Brain pericyte (primary cell): ENCODE data around the gene CNOT4.
"Not testable (repeated sequence)": the region's sequence is repeated elsewhere in the genome, so short reads cannot be mapped to it uniquely, and the experiment has no call there.

ENCODE experiments used
- DNase-seq: peaks from one replicate; pipeline ENCODE4 v3.0.0-alpha.2; 2012; ENCODE audit warnings: low read depth, low spot score

CNOT4 gene

DNA sequence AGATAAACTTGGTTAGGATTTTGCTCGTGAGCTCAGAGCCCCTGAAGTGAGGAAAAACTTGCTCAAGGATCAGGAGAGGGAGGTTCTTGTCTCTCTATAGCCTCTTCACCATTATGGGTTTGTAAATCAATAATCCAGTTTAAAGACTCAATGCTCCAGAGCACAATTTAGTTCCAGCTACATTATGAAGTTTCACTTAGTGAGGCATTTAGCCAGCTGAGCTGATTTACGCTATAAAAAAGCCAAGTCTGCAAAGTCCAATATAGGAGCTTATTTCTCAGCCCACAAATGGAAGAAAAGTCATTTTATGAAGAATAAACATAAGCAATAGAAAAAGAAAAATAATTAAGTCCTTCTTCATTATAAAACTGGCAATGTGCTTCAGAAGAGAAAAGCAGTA is 145.7 kb downstream of the CNOT4 start:
- DNase-seq, result no peak

GRCh38 chr7:135362871-135363270 is 147.0 kb downstream of the CNOT4 start:
- no peak for DNase-seq

DNA sequence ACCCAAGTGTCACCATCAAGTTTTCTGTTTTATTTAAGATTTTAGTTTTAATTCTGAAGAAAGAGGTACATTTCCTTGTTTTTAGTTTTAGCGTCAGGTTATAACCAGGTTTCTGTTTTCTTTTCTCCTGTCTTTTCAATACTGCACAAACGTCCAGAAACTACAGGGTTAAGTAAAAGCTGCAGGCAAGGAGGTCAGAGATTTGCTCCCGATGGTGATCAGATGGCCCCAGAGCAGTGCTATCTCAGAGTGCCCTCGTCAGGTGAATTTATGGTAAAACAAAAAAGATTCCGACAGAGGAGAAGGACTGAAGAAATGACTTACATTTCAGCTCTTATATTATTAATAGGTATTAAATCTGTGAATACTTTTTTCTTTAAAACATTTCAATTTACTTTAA is 148.1 kb downstream of the CNOT4 start:
- DNase-seq, result no peak

- DNase-seq, result no peak
These were observed 150.3 kb downstream of the CNOT4 start for GRCh38 chr7:135359615-135360014.

DNA sequence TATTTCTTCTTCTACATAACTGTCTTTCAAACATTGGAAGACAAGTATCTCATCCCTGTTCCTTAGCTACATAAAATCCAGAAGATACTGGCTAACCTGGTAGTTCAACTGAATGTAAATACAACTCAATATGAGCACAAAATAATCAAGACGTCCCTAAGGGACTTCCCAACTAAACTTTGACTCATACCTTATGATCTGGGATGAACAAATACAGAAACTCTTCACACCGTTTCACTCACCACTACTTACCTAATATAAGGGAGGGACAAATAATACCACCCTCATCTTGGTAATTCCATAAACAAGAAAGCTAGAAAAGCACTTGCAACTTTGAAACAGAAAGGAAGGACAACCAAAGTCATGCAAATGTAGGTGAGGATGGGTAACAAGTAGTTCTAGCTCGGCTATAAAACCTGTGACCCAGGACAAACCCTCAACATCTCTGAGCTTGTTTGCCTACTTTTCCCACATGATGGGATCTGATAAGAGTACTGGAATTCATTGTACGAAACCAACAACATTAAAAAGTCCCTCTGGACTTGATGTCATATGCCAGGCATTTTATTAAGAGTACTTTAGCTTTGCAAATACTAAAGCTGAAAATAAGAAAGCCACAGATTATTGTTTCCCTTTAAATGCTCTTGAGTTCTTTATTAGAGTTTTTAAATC is 154.4 kb downstream of the CNOT4 start:
- no peak for DNase-seq

DNA sequence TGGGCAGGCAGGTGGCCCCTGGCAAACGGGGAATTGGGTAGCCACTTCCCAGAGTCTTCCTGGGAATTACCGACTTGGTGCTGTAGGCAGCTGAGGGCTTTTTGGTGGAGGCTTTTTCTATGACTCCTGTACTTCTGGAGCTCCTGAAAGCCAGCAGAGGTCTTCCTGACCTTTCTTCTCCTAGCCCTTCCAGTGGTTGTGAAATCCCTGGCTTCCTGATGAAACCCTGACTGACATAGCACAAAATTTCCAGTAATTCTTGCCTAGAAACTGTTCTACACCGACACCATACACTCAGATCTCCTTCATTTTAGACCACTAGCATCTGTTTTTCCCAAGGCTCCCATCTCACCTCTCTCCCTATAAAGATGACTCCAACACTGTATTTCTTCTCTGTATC is 156.1 kb downstream of the CNOT4 start:
- no peak for DNase-seq

- DNase-seq, result no peak
These were observed 157.6 kb downstream of the CNOT4 start for GRCh38 chr7:135352285-135352684.

DNA sequence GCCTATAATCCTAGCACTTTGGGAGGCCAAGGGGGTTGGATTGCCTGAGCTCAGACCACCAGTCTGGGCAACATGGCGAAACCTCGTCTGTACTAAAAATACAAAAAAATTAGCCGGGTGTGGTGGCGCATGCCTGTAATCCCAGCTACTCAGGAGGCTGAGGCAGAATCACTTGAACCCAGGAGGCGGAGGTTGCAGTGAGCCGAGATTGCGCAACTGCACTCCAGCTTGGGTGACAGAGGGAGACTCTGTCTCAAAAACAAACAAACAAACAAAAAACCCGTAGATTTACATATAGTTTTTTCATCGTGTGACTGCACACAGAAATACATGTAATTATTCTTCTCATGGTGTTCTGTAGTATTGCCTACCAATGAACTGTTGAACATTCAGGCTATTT is 158.8 kb downstream of the CNOT4 start:
- DNase-seq, result not testable (repeated sequence)

DNA sequence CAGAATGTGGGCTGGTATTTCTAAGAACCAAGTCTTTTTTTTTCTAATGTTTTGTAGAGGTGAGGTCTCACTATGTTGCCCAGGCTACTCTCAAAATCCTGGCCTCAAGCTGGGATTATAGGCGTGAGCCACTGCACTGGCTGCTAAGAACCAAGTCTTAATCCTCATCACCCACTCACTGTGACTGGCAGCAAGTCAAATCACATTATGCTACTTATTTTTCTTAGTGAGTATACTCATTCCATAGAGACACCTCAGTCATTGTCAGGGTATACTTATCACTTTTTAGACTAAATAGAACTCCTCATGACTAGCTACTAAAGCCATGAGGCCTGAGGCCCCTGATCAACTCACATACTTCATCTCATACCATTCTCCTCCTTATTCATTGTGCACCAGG is 160.2 kb downstream of the CNOT4 start:
- no peak for DNase-seq

DNA sequence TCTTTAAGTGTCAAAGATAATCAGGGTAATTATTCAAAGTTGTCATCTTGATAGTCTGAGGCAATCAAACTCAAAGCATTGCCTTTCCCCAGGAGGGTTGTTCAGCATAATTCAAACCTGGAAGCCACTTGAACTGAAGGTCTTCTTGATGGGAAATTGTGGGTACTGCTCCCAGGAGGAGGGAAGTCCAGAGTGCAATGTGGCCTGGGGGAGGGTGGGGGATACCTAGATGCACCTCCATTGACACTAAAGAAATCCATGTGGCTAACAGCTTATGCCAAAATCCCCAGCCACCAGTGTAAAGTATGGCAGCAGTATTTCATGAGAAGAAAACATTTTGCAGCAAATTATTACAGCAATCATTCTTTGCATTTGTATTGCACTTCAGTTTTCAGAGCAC is 161.4 kb downstream of the CNOT4 start:
- no peak for DNase-seq

- DNase-seq, result no peak
These were observed 166.5 kb downstream of the CNOT4 start for GRCh38 chr7:135343361-135343760.

DNA sequence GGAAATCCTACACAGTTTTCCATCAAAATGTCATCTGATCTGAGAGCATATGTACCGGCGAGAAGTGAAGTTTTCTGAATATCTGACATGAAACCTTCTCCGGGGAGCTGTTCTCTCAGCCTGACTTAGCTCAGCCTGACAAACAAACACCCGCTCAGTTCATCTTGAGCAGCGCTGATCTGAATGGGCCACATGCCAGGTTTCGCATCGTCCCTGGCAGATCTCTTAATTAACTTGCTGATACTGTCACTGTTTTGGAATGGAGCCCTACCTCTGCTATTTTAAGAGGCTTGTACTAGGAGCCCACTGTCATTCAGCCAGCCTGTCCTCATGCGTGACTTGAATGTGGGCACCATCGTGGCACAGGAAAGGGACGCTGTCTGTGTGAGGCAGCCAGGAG is 167.0 kb downstream of the CNOT4 start:
- DNase-seq, result no peak

- no peak for DNase-seq
These were observed 168.9 kb downstream of the CNOT4 start for GRCh38 chr7:135341049-135341448.

DNA sequence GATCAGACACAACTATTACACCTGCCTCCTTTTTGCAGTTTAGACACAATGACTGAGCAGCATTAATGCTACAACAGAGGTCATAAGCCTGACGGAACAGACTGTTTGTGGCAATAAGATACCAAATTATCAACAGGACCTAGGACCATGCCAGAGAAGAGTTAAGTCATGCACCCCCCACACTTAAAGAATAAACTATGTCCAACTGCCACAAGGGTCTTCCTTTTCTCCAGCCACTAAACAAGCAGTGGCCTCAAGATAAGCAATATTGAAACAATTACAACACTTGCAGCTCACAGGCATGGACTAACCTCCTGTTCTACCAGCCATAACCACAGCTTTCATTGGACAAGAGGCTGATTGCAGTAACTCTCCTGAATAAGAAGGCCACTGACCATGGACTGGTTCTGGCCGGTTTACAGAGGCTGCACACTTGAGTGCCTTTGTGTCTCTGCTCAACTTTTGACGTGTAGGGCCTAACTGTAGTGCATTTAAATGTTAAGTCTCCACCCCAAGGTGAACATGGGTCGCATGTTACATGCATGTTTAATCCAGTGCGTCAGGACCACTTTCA is 171.8 kb downstream of the CNOT4 start:
- no peak for DNase-seq

DNA sequence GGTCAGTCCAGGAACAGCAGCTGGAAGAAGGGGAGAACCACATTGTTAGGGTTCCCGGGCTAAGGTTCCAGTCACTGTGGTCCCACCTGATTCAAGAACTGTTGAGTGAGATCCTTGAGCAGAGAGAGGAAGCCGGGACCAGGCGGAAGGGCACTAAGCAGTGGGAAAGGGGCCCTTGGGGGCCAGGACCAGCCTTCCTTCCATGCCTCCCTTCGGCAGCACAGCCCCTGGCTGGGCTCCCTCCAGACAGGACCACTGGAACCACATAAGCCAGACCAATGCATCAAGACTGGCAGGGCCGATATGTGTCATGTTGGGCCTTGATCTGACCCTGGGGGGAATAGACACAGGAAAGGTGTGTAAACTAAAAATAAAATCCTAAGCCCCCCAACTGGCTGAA is 172.4 kb downstream of the CNOT4 start:
- no peak for DNase-seq

DNA sequence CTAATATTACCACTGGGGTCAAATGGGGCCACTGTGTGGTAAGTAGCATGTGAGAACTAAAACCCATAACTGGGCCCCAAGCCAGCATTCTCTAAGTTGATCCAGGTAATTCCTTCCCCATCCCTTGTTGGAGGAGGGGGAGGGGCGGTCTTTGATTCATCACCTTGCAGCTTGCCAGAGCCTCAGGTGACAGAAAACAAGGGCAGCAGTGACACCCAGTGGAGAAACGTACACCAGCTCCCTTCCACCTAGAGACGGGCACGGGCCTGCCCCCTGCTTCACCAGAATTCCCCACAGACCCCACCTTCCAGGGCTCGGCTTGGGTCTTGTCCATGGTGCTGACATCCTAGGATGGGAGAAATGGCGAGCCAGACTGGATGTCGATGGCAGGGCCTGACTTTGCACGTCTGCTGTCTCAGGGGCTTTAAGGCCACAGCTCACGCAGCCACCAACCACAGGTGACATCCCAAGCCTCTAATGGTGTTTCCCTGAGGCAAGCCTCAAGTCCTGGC is 174.2 kb downstream of the CNOT4 start:
- no peak for DNase-seq

- DNase-seq, result no peak
These were observed 174.9 kb downstream of the CNOT4 start for GRCh38 chr7:135334830-135335543.

GRCh38 chr7:135333946-135334345 is 176.0 kb downstream of the CNOT4 start:
- DNase-seq, result no peak

- no peak for DNase-seq
These were observed 176.7 kb downstream of the CNOT4 start for GRCh38 chr7:135333200-135333599.

GRCh38 chr7:135330088-135330487 is 179.8 kb downstream of the CNOT4 start:
- no peak for DNase-seq

DNA sequence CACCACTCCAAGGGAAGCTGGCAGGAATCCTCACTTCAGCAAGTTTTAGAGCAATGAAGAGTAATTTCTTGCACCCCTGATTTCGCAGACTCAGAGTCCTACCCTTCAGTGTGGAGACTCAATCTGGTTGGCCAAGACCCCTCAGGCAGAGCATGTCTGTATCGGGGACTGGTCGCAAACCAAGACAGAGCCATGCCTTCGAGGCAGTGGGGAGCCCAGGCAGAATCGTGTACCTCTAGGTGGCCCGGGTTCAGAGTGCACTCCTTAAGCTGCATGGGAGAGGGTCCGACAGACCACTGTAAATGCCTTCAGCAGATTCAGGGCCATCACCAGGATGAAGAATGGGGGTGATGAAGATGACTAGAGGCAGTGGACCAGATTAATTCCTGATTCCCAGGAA is 181.4 kb downstream of the CNOT4 start:
- no peak for DNase-seq

DNA sequence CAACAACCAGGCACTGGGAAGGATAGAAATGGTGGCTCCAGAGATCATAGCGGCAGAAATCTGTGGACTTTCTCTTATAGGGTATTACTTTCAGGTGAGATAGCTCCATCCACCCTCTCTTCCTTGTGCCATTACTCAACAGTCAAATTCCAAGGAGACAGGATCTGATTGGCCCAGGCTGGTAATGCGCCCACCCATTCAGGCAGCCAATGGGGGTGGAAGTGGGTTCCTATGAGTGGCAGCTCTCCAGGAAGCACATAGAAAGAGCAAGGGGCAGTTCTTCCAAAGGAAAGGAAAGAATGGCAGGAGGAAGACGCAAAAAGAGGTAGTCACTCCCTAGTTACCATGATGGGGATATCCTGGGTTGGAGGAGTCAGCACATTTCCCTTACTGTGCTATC is 181.8 kb downstream of the CNOT4 start:
- no peak for DNase-seq

DNA sequence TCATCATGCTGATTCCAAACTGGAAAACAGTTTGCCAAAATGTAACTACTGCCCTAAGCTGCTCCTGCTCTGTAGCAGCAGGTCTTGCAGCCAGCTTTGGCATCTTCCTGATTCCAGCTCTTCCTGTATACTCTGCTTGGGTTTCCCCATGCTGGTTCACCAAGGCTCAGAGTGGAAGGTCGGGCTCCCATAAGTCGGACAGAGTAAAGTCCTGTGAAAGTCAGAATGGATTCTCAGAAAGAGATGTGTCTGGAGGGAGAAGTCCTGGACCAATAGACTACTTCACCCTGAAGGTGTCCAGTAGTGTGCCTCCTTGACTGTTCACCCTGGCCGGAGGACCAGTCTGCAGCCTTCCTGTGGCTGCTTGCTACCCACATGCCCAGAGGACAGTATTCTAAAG is 182.4 kb downstream of the CNOT4 start:
- DNase-seq, result no peak
